GM19438 (cell line): ENCODE data around the gene DNAJC5G.
"Not testable (repeated sequence)": the region's sequence is repeated elsewhere in the genome, so short reads cannot be mapped to it uniquely, and the experiment has no call there.

Experiments
- ATAC-seq: cut with Tn5 transposase; IDR thresholded peaks from one replicate; pipeline ENCODE4 v1.9.1; 2021; ENCODE audit warnings: low read depth; ENCODE audit not compliant: unreplicated experiment

DNAJC5G gene

GRCh38 chr2:27306136-27306535 is 30.9 kb downstream of the DNAJC5G start:
- no peak for ATAC-seq

DNA sequence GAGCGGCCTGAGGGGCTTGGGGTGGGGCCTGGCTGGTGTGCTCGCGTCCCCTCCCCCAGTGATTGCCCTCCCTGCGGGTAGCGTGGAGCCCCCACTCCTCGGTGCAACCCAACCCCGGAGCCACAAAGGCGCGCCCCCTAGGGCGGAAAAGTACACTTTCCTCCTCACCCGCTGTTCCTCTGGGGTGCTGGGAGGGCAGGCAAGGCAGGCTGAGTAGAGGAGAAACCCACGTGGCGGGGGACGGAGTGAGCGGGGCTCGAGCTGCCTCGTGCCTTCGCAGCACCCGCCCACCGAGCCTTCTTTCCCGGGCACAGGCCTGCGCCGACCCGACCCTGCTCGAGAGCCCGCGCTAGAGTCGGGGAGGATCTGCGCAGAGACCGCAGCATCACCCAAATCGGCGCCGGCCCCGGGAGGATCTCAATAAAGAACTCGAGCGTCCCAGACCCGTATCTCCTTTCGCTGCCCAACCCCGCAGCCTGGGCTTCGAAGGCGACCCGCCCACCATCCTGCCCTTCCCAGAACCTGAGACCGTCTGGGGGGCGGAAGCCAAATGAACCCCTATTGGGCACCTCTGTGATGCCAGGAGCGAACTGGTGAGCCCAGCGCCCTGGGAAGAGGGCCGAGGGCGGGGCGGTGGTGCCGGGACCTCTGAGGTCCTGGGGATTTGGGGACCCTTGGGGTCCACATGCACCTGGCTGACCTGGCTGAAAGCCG is 31.5 kb downstream of the DNAJC5G start:
- ATAC-seq = no peak

DNA sequence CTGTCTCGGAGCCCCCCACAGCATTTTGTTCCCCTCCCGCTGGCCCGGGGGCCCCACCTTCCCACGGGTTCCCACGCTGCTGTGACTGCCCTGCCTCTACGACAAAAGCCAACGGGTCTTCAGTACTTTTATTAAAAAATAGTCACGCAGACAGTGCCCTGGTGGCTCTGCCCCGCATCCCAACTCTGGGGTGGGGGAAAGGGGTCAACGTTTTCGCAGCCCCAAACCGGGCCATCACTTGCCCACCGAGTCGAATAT is 32.0 kb downstream of the DNAJC5G start:
- no peak for ATAC-seq

GRCh38 chr2:27307545-27308358 is 32.5 kb downstream of the DNAJC5G start:
- no peak for ATAC-seq

GRCh38 chr2:27308359-27308881 is 33.2 kb downstream of the DNAJC5G start, which contains the start of gene UCN:
TSS of gene UCN (minus strand) at chr2:27308445. CDS start at chr2:27307895, 550 bp downstream.
- no peak for ATAC-seq

- ATAC-seq = no peak
These were observed 34.4 kb downstream of the DNAJC5G start for GRCh38 chr2:27309651-27310050.

GRCh38 chr2:27312152-27312551 is 36.9 kb downstream of the DNAJC5G start:
- ATAC-seq = no peak

GRCh38 chr2:27313882-27314645 is 38.8 kb downstream of the DNAJC5G start:
- ATAC-seq = no peak

DNA sequence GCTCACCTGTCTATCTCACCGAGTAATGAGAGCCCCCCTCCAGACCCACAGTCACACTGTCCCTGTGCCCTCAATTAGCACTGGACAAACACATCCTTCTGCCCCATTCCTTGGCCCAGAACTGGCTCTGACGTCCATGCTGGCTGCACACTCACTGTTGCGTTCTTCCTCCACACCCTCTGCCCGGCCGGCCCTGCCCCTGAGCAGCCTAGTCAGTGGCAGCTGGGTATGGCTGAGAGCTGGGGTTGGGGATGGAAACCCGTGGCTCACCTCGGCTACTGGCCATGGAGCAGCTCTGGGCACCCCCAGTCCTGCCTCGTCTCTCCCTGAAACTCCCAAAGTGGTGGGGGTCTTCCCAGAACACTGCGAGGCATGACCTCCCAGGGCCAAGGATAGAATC is 39.5 kb downstream of the DNAJC5G start:
- no peak for ATAC-seq

- no peak for ATAC-seq
These were observed 39.9 kb downstream of the DNAJC5G start for GRCh38 chr2:27315122-27315521.

GRCh38 chr2:27316655-27317412 is 41.6 kb downstream of the DNAJC5G start:
- no peak for ATAC-seq

- ATAC-seq = not testable (repeated sequence)
These were observed 44.6 kb downstream of the DNAJC5G start for GRCh38 chr2:27319839-27320238.

DNA sequence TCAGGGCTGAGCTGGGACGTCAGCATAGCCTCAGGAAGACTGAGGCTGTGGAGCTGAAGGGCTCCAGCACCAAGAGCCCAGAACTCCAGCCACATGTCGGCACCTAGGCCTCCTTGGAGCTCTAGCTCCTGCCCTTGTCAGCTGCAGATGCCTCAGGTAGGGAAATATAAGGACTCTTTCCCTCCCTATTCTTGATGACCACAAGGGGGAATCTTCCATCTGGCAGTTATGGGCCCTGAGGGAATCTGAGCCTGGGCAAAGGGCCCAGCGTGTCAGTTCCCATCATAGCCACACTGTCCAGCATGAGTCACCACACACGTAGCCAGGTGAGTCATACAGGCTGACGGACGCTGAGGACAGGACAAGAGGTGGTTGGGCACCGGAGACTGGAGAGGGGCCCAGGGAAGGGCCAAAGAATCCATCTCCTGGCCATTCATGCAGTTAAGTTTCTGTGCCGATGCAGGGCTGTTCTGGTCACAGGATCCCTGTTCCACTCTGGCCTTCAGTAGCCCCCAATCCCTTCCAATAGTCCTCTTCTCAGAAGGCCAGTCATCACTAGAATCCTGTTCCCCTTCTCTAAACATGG is 45.8 kb downstream of the DNAJC5G start:
- ATAC-seq = no peak

DNA sequence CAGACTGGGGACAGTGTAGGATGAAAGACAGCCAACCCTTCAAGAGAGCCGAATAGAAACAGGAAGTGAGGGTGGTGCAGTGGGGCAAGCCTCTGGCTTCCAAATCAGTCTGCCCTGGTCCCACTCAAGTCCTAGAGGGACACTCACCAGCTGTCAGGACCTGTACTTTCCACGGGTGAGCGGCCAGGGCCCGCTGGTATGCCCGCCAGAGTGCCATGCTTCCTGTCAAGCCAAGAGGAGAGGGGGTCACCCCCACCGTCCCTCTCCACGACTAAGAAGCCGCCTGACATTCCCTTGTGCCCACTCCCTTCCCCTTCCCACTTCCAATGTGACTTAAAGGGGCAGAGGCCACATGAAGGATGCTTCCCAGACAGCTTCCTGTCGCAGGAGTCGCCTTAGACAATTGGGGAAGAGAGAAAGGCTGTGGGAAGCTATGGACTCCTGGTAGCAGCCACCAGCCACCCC is 47.1 kb downstream of the DNAJC5G start:
- no peak for ATAC-seq

DNA sequence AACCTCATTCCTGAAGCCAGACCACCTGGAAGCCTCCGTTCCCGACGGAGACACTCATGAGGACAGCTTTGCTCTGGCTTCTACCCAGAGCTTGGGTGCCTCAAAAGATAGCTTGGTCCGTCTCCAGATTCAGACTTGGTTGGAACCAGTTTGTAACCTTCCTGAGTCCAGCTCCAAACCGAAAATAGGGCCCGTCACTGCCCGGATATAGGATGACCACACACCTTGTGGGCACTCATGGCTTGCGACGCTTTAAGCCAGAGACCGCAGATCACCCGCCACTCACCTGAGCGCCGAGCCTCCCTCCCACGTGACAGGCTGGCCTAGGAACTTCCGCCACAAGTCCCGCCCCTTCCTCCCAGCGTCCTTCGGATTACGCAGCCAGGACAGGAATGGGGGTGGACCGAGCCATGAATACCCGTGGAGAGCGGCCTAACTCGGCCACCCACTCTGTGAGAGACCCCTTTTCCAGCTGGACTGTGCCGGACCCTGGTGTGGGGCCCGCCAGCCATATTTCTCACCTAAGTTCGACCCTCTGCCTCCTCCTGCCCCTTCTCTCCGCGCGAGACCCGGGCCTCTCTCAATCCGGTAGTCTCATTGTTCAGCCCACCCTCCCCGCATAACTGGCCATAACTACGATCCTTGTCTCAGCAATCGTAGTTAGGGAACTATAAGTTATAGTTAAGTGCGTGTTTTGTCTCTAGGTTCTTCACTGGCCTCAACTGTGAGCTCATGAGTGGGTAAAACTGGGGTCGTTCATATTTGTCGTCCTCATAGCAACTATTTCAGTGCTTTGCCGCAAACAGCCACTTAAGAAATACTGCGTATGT is 47.7 kb downstream of the DNAJC5G start, which contains the start of gene MPV17:
Gene MPV17 (minus strand): TSS at position 332 of the 830 bp plus-strand sequence. CDS start 580 bp downstream, outside the sequence.
- ATAC-seq = peak; percentile 95

DNA sequence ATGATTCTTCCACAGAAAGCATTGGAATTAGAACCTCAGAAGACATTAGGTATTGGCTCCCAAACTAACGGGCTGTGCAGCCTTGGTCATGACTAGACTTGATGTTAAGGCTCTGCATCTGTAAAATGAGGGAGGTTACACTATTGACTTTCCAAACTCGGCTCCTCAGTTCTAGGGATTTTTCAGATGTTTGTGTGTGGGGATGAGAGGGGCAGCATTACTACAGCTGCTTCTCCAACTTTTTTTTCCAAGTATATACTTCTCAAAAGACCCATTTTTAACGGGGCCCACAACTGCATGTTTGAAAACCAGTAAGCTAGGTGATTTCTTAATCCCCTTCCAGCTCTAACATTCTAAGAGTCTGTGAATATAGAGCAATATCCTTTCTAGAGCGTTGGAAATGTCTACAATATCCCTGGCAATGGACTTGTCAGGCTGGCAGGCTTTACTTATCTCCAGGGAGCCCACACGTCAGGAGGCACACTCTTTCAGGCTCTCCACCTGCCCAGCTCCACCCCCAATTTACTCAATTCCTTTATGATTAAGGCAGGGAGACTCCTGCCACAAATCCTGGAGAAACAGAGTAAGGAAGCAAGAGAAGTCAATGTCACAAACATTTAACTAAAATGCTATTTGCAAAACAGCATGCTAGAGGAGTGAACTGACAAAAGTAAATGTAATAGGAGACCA is 48.5 kb downstream of the DNAJC5G start:
- ATAC-seq = no peak

GRCh38 chr2:27324720-27325119 is 49.5 kb downstream of the DNAJC5G start:
- ATAC-seq = no peak
